GM18861 (cell line): Measurements from ENCODE around the gene HSPBAP1.

Experiments used
- ATAC-seq: cut with Tn5 transposase; IDR thresholded peaks from one replicate; pipeline ENCODE4 v1.9.1; 2021; ENCODE audit not compliant: unreplicated experiment

Gene HSPBAP1

GRCh38 chr3:122690096-122690495, 103.5 kb downstream of the HSPBAP1 start:
- no peak for ATAC-seq
